Measurements from ENCODE around the gene YOD1.

- no peak for TF ChIP-seq EZH2 (IDR thresholded peaks at IDR 0.05; ENCODE audit: borderline replicate concordance, low read depth, low read length, severe bottlenecking)
- no peak for TF ChIP-seq POLR2A (IDR thresholded peaks at IDR 0.05; ENCODE audit: low read depth, low read length)
- TF ChIP-seq, protein P1, sequence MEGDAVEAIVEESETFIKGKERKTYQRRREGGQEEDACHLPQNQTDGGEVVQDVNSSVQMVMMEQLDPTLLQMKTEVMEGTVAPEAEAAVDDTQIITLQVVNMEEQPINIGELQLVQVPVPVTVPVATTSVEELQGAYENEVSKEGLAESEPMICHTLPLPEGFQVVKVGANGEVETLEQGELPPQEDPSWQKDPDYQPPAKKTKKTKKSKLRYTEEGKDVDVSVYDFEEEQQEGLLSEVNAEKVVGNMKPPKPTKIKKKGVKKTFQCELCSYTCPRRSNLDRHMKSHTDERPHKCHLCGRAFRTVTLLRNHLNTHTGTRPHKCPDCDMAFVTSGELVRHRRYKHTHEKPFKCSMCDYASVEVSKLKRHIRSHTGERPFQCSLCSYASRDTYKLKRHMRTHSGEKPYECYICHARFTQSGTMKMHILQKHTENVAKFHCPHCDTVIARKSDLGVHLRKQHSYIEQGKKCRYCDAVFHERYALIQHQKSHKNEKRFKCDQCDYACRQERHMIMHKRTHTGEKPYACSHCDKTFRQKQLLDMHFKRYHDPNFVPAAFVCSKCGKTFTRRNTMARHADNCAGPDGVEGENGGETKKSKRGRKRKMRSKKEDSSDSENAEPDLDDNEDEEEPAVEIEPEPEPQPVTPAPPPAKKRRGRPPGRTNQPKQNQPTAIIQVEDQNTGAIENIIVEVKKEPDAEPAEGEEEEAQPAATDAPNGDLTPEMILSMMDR (IDR thresholded peaks at IDR 0.05; ENCODE audit: extremely low read depth in 1 of 2, insufficient read depth in 1 of 2, low read depth in 1 of 2, low read length in 2 of 2): no peak
- no peak for TF ChIP-seq JUN (IDR thresholded peaks at IDR 0.05; ENCODE audit: borderline replicate concordance, insufficient read depth, insufficient read length, low read depth)
Observed at GRCh38 chr1:207097871-207098324, 46.9 kb upstream of the YOD1 start.
